Calu3 (cell line): ENCODE results near the gene C1QTNF6. TPM values are rescaled to one million over a fixed set of nuclear protein-coding genes. Genes with fewer than 3 reads are reported as not detected.

Source experiments
- BruUV-seq: library from RNA; stranded (reverse); fragments of 400-500 nt; replicated peaks from 2 replicates; lab custom pipeline; 2021; lab: Mats Ljungman, UMichigan
- CTCF ChIA-PET: fragments of 300-600 bp; sonication (Branson Sonifier 250); formaldehyde crosslinking; loops from one replicate; lab custom pipeline; 2022; ENCODE audit warnings: antibody characterized with exemption; lab: Charles Lee
- DNase-seq: peaks from one replicate; pipeline ENCODE4 v3.0.0; 2022
- H3K27ac Mint-ChIP-seq: one replicate; pipeline ENCODE4 v1.8.0; 2022; ENCODE audit warnings: mixed read lengths; ENCODE audit not compliant: unreplicated experiment
- H3K27me3 Mint-ChIP-seq: one replicate; pipeline ENCODE4 v1.8.0; 2022; ENCODE audit warnings: mixed read lengths; ENCODE audit not compliant: unreplicated experiment
- H3K36me3 Mint-ChIP-seq: one replicate; pipeline ENCODE4 v1.8.0; 2022; ENCODE audit warnings: mild to moderate bottlenecking, moderate library complexity, mixed read lengths; ENCODE audit not compliant: insufficient read depth, unreplicated experiment
- H3K4me1 Mint-ChIP-seq: one replicate; pipeline ENCODE4 v1.8.0; 2022; ENCODE audit warnings: mild to moderate bottlenecking, low read depth, mixed read lengths; ENCODE audit not compliant: unreplicated experiment
- H3K4me3 Mint-ChIP-seq: one replicate; pipeline ENCODE4 v1.8.0; 2022; ENCODE audit warnings: mild to moderate bottlenecking, low read depth, moderate library complexity, mixed read lengths; ENCODE audit not compliant: unreplicated experiment
- H3K9me3 Mint-ChIP-seq: one replicate; pipeline ENCODE4 v1.8.0; 2022; ENCODE audit warnings: low read depth, mixed read lengths; ENCODE audit not compliant: unreplicated experiment
- intact Hi-C: fragments of 100-400 bp; cut with micrococcal nuclease; formaldehyde crosslinking; loops from one replicate; pipeline ENCODE4 v1.10.0; 2022; ENCODE audit not compliant: unreplicated experiment
- total RNA-seq: library from RNA; stranded (reverse); gene quantifications from 2 replicates; pipeline ENCODE4 v1.2.3, GENCODE V29; 2022
- TF ChIP-seq, protein P1 (sequence below): fragments of 200-600 bp; IDR thresholded peaks from one replicate; pipeline ENCODE4 v1.8.0; 2022; ENCODE audit warnings: antibody characterized with exemption; ENCODE audit not compliant: unreplicated experiment

The C1QTNF6 gene
- total RNA-seq, 1 experiment from 2014 or later = 6.2 TPM

GRCh38 chr22:37178350-37179125 is 9.5 kb downstream of the C1QTNF6 start:
- H3K4me3 Mint-ChIP-seq = no peak overlapping the region
- CTCF ChIA-PET = interaction anchor here (1.8 kb wide), 1 partner anchor 19 kb away, joined by 7 read pairs; no protein-coding TSS in a partner anchor
- no peak overlapping the region for H3K27ac Mint-ChIP-seq
- BruUV-seq = no TSS peak
- no peaks in the 10 kb centered on the region for H3K9me3 Mint-ChIP-seq
- no peak for DNase-seq
- peaks cover 14% of the 10 kb centered on the region for H3K36me3 Mint-ChIP-seq
- H3K27me3 Mint-ChIP-seq = peaks cover 47% of the 10 kb centered on the region
- TF ChIP-seq, protein P1, sequence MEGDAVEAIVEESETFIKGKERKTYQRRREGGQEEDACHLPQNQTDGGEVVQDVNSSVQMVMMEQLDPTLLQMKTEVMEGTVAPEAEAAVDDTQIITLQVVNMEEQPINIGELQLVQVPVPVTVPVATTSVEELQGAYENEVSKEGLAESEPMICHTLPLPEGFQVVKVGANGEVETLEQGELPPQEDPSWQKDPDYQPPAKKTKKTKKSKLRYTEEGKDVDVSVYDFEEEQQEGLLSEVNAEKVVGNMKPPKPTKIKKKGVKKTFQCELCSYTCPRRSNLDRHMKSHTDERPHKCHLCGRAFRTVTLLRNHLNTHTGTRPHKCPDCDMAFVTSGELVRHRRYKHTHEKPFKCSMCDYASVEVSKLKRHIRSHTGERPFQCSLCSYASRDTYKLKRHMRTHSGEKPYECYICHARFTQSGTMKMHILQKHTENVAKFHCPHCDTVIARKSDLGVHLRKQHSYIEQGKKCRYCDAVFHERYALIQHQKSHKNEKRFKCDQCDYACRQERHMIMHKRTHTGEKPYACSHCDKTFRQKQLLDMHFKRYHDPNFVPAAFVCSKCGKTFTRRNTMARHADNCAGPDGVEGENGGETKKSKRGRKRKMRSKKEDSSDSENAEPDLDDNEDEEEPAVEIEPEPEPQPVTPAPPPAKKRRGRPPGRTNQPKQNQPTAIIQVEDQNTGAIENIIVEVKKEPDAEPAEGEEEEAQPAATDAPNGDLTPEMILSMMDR = no peak
- intact Hi-C loops = no loop called here
- H3K4me1 Mint-ChIP-seq = peaks cover 32% of the 10 kb centered on the region

DNA sequence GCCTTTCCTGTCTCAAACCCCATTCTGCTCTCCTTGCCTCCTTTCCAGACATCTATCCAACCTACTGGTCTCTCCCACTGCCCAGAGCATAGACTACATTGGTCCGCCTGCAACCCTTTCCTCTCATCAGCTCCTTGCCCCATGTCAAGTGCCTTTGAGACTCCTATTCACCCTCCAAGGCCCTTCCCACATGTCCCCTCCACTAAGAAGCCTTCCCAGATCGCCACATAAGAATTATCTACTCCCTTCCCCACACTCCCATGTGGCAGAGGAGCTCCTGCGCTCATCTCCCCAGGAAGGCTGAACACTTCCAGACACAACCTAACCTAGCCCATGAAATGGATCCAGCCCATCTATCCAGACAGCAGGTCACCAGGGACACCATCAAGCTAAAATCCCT is 10.3 kb downstream of the C1QTNF6 start:
- no peak for DNase-seq
- CTCF ChIA-PET = interaction anchor here (1.8 kb wide), 1 partner anchor 20 kb away, joined by 7 read pairs; no protein-coding TSS in a partner anchor
- Mint-ChIP-seq H3K4me1 (peaks cover 28% of the 10 kb centered on the region), H3K36me3 (peaks cover 17% of the 10 kb centered on the region), H3K9me3 (no peaks in the 10 kb centered on the region), H3K27ac (no peak overlapping the region), H3K27me3 (peaks cover 47% of the 10 kb centered on the region), H3K4me3 (no peak overlapping the region)
- TF ChIP-seq, protein P1 = no peak
- BruUV-seq = no TSS peak
- intact Hi-C loops = no loop called here

- TF ChIP-seq, protein P1 = no peak
- Mint-ChIP-seq H3K4me3 (no peak overlapping the region), H3K27me3 (peaks cover 47% of the 10 kb centered on the region), H3K4me1 (peaks cover 28% of the 10 kb centered on the region), H3K9me3 (no peaks in the 10 kb centered on the region), H3K36me3 (peaks cover 17% of the 10 kb centered on the region), H3K27ac (no peak overlapping the region)
- BruUV-seq = no TSS peak
- intact Hi-C loops = no loop called here
- CTCF ChIA-PET = interaction anchor here (1.8 kb wide), 1 partner anchor 20 kb away, joined by 7 read pairs; no protein-coding TSS in a partner anchor
- no peak for DNase-seq
These were observed 10.8 kb downstream of the C1QTNF6 start for GRCh38 chr22:37177221-37177620.

DNA sequence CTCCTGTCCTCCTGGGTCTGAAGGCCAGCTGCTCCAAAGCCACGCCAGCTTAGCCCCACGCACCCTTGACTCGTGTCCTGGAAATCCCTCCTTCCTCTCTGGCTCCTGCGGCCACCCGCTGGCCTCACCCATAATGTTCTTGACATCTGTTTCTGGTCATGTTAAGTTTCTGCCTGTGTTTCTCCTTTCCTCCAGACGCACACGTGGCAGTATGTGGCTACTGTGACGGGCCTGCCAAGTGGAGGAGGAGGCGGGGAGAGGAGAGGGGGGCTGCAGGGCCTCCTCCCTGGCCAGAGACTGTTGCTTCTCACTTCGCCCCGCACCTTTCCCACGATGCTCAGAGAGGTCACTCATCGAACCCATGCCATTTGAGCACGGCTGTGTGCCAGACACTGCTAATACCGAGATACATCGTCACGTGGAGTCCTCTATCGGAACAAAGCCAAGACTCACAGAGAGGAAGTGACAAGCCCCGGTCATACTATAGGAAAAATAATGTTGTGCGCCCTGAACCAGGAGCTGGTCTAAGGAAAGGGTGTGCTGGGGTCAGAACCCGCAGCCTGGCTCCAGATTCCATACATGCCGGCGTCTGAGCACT is 11.5 kb downstream of the C1QTNF6 start:
- Mint-ChIP-seq H3K4me3 (no peak overlapping the region), H3K4me1 (peaks cover 28% of the 10 kb centered on the region), H3K27ac (peak overlapping the region; percentile 40), H3K36me3 (peaks cover 17% of the 10 kb centered on the region), H3K27me3 (peaks cover 50% of the 10 kb centered on the region), H3K9me3 (no peaks in the 10 kb centered on the region)
- no TSS peak for BruUV-seq
- intact Hi-C loops = no loop called here
- DNase-seq = no peak
- CTCF ChIA-PET = interaction anchor here (1.8 kb wide), 1 partner anchor 21 kb away, joined by 7 read pairs; no protein-coding TSS in a partner anchor
- TF ChIP-seq, protein P1 = no peak
